HG03103 (cell line): Measurements from ENCODE around the gene XRCC1.
"Not testable (repeated sequence)": the region's sequence is repeated elsewhere in the genome, so short reads cannot be mapped to it uniquely, and the experiment has no call there.

Experiments
- ATAC-seq: cut with Tn5 transposase; IDR thresholded peaks from one replicate; pipeline ENCODE4 v1.9.1; 2021; ENCODE audit warnings: low read depth; ENCODE audit not compliant: unreplicated experiment

The XRCC1 gene

GRCh38 chr19:43547926-43548325 lies 27.4 kb downstream of the XRCC1 start:
- not testable (repeated sequence) for ATAC-seq

GRCh38 chr19:43546581-43546980 lies 28.7 kb downstream of the XRCC1 start:
- no peak for ATAC-seq

- no peak for ATAC-seq
Observed at GRCh38 chr19:43545981-43546380, 29.3 kb downstream of the XRCC1 start.

- ATAC-seq = no peak
Observed at GRCh38 chr19:43545276-43545675, 30.1 kb downstream of the XRCC1 start.

- ATAC-seq = no peak
Observed at GRCh38 chr19:43544077-43544476, 31.2 kb downstream of the XRCC1 start.

GRCh38 chr19:43541920-43542650 lies 33.2 kb downstream of the XRCC1 start:
- no peak for ATAC-seq

GRCh38 chr19:43540381-43540780 lies 34.9 kb downstream of the XRCC1 start:
- no peak for ATAC-seq

- ATAC-seq = no peak
Observed at GRCh38 chr19:43538922-43539321, 36.4 kb downstream of the XRCC1 start.

- ATAC-seq = no peak
Observed at GRCh38 chr19:43534816-43535761, 40.2 kb downstream of the XRCC1 start.

GRCh38 chr19:43534305-43534815 lies 41.0 kb downstream of the XRCC1 start:
- ATAC-seq = no peak

GRCh38 chr19:43533546-43534304 lies 41.6 kb downstream of the XRCC1 start:
- peak; percentile 63 for ATAC-seq

GRCh38 chr19:43532962-43533545 lies 42.3 kb downstream of the XRCC1 start, which contains the start of gene ZNF575:
Gene ZNF575, plus strand, starts transcription at chr19:43533188. Its CDS starts 1,235 bp downstream, at chr19:43534423.
- ATAC-seq = peak; percentile 40

- ATAC-seq = no peak
Observed at GRCh38 chr19:43532571-43532961, 42.8 kb downstream of the XRCC1 start.

- ATAC-seq = no peak
Observed at GRCh38 chr19:43527860-43528622, 47.3 kb downstream of the XRCC1 start.

GRCh38 chr19:43526884-43527859 lies 48.2 kb downstream of the XRCC1 start, which contains the start of gene ETHE1:
Gene ETHE1, minus strand, starts transcription at chr19:43527201. Its CDS starts 24 bp downstream, at chr19:43527177.
- ATAC-seq = no peak

GRCh38 chr19:43525836-43526771 lies 49.2 kb downstream of the XRCC1 start:
- ATAC-seq = no peak
